Suprapubic skin (tissue), 4 donors: ENCODE data around the gene LAMTOR2.

Experiments used
- CTCF ChIP-seq, 2 donors: fragments of 200-600 bp in 1 of 2; fragments of 450-650 bp in 1 of 2; sonication (generic) in 1 of 2; IDR thresholded peaks; one replicate each; pipeline ENCODE4 v1.5.1; 2016 to 2019; ENCODE audit warnings: antibody characterized with exemption in 2 of 2, mild to moderate bottlenecking in 1 of 2, moderate library complexity in 1 of 2
- POLR2A ChIP-seq, 2 donors: fragments of 450-650 bp; IDR thresholded peaks; one replicate each; pipeline ENCODE4 v1.6.1; 2017; ENCODE audit warnings: antibody characterized with exemption in 2 of 2, mild to moderate bottlenecking in 2 of 2, moderate library complexity in 2 of 2
- POLR2AphosphoS5 ChIP-seq, 3 donors: sonication (generic); formaldehyde crosslinking; IDR thresholded peaks; one replicate each; pipeline ENCODE4 v1.6.1; 2017; ENCODE audit warnings: antibody characterized with exemption in 3 of 3

- TF ChIP-seq CTCF (IDR thresholded peaks at IDR 0.05) (no peak), POLR2AphosphoS5 (IDR thresholded peaks at IDR 0.05) (no peak), POLR2A (IDR thresholded peaks at IDR 0.05) (no peak)
Observed at GRCh38 chr1:156097499-156098178, 43.1 kb downstream of the LAMTOR2 start.
